Measurements from ENCODE around the gene LVRN.
"Not testable (repeated sequence)": the region's sequence is repeated elsewhere in the genome, so short reads cannot be mapped to it uniquely, and the experiment has no call there.

The LVRN gene, protein sequence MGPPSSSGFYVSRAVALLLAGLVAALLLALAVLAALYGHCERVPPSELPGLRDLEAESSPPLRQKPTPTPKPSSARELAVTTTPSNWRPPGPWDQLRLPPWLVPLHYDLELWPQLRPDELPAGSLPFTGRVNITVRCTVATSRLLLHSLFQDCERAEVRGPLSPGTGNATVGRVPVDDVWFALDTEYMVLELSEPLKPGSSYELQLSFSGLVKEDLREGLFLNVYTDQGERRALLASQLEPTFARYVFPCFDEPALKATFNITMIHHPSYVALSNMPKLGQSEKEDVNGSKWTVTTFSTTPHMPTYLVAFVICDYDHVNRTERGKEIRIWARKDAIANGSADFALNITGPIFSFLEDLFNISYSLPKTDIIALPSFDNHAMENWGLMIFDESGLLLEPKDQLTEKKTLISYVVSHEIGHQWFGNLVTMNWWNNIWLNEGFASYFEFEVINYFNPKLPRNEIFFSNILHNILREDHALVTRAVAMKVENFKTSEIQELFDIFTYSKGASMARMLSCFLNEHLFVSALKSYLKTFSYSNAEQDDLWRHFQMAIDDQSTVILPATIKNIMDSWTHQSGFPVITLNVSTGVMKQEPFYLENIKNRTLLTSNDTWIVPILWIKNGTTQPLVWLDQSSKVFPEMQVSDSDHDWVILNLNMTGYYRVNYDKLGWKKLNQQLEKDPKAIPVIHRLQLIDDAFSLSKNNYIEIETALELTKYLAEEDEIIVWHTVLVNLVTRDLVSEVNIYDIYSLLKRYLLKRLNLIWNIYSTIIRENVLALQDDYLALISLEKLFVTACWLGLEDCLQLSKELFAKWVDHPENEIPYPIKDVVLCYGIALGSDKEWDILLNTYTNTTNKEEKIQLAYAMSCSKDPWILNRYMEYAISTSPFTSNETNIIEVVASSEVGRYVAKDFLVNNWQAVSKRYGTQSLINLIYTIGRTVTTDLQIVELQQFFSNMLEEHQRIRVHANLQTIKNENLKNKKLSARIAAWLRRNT

DNA sequence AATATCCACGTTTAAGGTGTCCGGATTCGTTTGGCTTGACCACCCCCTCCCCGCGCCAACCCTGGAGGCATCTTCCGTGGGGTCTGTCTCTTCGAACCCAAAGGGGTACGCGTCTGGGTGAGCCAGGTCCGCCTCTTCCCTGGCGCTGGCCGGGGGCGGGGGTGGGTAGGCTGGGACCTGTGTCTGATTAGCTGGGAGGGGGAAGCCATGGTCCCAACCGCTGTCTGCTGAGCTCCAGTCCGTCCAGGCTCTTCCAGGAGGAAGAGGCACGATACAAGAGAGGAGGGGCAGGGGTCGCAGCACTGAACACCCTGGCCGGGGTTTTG lies at the start of gene LVRN:
Gene LVRN (plus strand): TSS at position 237 of the 326 bp plus-strand sequence. CDS start 143 bp downstream, outside the sequence.
- no peak for DNase-seq

DNA sequence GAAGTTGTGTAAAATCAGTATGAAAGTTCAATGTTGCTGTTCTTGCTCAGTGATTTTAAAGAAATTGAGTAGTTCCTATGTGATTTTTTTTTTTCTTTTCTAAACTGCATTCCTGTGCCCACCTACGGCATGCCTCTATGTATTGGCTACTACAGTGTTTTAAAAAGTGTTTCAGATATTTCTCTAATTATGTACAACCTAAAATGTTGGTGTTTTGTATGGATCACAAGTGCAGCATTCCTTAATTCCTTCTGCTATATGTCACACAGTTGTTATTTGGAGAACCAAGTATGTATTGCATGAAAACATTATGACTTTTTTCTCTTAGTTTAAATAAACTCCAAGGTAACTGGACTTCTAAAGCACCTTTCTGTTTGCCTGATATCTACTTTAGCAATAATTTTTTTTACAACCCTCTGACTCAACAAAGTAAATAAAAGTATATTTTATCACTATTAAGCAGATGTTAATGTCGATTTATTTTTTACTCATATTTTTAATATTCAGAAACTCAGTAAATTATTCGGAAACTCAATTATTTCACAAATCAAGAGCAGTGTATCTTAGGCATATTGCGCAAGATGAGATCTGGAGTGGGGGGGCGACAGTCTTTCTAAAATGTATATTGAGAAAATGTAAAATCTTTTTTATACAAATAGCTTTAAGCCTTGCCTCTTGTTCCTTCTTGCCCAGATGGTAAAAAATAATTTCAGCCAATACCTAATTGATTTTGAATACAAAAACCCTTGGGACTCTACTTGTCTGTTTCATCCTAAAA lies 48.5 kb upstream of the LVRN start:
- DNase-seq = not testable (repeated sequence)

DNA sequence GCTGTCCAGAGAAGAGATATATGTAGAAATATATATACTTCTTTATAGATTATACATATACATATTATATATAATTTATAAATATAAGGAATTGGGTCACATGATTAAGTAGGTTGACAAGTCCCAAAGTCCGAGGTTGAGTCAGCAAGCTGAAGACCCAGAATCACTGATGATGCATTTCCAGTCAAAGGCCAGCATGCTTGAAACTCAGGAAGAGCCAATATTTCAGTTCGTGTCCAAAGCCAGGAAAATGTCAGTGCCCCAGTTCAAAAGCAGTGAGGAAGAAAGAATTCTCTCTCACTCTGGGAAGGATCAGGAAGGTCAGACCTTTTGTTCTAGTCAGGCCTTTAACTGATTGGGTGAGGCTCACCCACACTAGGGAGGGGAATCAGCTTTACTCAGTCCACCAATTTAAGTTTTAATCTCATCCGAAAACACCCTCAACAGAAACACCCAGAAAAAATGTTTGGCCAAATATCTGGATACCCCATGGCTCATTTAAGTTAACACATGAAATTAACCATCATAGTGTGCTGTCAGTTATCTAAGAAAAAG lies 42.0 kb upstream of the LVRN start:
- no peak for DNase-seq

DNA sequence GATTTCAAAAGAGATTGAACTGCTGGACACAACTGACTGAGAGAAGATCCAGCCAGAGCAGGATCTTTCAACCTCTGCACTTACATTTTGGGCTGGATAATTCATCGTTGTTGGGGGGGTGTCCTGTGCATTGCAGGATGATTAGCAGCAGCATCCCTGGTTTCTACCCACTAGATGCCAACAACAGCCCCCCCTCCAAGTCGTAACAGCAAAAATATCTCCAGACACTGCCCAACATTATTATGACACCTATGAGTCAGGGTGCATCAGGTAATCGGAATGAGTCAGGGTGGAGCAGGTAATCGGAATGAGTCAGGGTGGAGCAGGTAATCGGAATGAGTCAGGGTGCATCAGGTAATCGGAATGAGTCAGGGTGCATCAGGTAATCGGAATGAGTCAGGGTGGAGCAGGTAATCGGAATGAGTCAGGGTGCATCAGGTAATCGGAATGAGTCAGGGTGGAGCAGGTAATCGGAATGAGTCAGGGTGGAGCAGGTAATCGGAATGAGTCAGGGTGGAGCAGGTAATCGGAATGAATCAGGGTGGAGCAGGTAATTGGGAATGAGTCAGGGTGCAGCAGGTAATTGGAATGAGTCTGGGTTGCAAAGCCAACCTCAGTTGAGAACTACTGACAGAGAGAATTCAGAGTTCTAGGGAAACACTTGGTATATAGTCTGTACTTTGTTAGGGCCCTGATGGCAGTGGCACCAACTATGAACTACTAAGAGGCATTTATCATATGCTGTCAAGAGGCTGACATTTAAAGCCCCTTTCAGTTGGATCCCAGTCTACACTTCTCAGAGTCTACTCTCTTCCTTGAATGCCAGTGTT lies 33.5 kb upstream of the LVRN start:
- not testable (repeated sequence) for DNase-seq

DNA sequence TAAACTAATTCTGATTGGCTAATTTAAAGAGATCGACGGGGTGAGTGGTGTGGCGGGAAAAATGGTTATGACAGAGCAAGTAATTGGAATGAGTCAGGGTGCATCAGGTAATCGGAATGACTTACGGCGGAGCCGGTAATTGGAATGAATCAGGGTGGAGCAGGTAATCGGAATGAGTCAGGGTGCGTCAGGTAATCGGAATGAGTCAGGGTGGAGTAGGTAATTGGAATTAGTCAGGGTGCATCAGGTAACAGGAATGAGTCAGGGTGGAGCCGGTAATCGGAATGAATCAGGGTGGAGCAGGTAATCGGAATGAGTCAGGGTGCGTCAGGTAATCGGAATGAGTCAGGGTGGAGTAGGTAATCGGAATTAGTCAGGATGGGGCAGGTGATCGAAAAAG lies 32.1 kb upstream of the LVRN start:
- DNase-seq = not testable (repeated sequence)

DNA sequence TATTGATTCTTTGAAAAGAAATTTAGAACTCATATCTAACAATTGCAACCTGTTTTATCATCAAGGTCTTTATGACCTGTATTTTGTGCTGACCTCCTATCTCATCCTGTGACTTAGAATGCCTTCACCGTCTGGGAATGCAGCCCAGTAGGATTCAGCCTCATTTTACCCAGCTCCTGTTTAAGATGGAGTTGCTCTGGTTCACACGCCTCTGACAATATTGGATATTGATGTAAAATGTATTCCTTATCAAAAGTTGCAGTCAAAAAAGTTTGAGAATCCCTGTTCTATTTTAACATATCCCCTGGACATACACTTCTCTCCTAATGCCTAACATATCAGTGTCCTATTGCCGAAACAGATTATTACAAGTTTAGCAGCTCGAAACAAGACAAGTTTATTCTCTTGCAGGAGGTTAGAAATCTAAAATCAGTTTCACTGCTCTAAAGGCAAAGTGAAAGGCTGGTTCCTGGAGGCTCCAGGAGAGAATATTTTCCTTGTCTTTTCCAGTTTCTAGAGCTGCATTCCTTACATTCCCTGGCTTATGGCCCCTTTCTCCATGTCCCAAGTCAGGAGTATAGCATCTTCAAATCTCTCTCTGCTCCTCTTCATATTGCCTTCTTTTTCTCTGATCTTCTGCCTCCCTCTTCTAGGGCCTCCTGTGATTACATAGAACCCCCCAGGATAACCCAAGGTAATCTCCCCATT lies 31.5 kb upstream of the LVRN start:
- no peak for DNase-seq

DNA sequence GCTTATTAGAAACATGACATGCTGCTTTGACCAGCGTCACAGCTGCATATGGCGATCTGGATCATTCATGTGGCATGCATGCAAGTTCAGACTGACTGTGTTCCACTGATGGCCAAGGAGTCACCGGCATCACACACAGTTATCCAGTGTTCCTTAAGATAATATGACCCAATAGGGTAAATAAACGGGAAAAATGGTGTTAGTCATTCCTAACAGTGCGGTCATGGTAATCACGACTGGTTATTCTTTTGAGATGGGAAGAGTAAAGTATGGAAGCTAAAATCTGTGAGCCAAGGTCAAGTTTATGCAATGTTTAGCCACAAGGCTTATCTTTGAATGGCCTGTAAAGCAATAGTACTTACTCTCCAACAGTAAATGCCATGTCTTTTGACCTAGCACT lies 29.3 kb upstream of the LVRN start:
- DNase-seq = no peak

DNA sequence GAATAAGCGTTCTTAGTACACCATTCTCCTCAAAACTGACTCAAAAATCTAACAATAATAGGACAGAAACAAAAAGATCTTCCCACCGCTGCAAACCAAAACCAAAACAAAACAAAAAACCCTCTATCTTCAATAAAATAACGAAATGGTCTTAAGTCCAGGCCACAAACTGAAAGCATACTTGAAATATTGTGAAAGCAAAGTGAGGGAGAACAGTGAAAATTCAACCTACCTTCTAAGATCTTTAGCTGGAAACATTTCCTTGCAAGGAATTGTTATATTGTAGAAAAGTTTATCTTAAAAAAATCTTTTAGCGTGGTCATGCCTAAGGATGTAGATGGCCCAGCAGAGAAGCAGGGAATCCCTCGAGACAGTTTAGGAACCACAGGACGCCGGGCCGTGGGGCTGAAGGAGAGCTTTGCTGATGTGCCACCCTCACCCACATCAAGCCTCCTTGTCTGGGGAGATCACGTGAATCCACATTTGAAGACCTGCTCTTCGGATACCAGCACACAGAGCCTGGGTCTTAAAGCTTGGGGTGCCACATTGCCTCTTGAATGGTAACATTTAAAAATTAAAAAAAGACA lies 27.8 kb upstream of the LVRN start:
- DNase-seq = no peak

DNA sequence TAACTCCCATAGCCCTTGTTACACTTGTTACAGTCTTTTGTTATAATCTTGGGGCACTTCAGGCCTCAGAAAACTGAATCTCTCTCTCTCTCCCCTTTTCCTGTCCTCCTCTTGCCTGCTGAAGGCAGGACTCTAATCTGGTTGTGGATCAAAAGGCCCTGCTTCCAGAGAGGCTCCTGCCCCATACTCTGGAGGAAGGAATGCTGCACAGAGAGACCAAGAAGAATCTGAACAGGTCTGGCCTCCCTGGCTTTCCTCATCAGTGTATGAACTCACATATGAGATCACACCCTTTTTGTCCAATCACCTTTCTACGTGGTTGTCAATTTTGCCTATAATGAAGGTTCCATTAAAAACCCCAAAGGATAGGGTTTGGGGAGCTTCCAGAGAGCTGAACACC lies 26.2 kb upstream of the LVRN start:
- DNase-seq = no peak

DNA sequence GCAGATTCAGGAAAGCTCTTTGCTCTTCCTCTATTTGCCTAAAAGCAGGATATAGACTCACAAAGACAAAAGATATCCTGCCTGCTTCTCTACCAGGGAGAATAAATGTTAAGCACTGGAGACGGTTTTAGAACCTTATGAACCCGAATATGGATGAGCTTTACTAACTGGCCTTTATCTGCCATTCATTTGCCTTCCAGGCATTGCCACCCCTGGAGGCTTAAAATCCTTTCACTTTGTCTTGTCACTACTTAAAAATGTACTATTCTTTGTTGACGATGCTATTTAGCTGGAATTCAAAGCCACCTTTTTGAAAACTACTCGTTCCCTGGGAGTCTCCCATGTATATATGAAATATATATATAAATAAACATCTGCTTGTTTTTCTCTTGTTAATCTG lies 23.2 kb upstream of the LVRN start:
- DNase-seq = no peak

DNA sequence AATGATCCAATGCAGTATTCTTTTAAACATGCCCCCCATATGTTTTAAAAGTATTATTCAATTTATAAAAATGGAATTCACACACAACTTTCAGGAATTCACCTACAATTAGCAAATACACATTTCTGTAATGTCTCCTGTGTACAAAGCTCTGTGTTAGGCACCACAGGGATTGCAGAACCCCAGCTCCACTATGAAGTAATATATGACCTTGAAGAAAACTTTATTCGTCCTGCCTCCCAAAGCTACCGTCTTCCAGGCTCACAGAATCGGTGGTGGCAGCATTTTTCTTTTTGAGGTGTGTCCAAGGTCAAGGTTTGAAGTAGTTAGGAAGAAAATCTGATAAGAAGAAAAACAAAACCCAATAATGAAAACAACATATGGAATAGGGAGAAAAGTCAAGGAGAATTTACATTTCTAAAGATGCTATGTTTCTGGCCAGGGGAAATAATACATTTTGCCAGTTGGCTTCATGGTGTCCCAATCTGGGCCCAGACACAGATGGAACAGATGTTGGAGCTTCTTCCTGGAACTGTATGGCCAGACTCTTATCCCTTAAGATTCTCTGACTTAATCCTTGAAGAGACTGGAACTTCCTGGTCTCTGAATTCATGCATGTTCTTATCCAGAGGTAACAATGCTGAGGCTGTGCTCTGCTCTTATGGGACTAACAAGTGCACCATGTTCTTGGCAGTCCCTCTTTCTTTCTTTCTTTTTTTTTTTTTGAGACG lies 22.0 kb upstream of the LVRN start:
- no peak for DNase-seq

DNA sequence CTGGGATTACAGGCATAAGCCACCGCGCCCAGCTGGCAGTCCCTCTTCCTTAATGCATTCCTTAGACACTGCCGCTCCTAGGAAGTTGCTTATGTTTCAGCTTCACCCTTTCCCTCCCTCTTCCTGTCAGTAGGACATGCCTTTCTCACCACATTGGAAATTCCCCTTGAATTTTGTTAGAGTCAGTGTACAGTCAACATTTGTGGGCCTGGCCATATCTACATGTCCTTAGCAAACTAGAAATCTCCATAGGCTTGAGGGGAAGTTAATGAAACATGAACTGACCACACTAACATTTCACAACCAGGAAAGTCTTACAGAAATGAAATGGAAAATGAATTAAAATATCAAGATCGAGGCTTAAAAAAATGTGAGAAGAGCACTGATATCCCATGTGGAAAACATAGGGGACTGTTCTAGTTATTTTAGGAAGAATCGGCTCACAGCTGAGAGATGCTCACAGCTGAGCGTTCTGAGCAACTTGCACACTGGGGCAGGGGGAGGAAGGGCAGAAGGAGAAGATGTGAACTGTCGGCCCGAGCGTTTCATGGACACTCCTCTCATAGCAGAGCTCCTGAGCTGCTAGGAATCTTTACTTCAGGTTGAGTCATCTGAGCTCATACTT lies 21.1 kb upstream of the LVRN start:
- DNase-seq = no peak

DNA sequence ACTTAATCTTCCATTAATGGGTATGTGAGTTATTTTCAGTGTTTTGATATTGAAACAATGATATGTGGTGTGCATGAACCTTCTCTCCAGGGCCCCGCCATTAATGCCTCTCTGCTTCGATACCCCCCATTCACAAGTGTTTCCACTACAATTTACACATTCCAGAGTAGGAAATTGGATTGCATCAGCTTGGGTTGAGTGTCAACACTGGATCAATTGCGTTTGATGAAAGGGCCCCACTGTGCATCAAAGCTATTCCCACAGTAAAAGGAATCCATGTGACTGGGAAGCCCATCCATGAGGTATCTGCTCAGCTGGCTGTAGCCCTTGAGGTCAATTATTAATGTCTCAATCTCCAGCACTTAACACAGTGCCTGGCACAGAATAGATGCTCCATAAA lies 17.8 kb upstream of the LVRN start:
- no peak for DNase-seq

DNA sequence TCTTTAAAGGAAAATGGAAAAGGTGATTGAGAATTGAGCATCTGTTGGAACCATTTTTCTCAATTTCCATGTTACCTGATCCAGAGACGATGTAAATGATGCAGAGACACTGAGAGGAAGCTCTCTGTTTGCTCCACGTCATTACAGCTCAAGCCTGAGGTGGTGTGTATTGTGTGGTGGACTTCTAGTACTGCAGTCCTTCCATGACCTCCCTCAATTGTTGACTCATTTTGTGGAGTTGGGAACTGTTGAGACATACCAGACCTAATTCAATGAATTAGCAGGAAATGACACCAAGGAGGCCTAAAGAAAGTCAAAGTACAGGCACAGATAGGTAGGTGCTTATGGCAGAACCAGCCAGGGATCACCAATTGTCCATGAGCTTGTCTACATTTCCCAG lies 15.6 kb upstream of the LVRN start:
- no peak for DNase-seq

DNA sequence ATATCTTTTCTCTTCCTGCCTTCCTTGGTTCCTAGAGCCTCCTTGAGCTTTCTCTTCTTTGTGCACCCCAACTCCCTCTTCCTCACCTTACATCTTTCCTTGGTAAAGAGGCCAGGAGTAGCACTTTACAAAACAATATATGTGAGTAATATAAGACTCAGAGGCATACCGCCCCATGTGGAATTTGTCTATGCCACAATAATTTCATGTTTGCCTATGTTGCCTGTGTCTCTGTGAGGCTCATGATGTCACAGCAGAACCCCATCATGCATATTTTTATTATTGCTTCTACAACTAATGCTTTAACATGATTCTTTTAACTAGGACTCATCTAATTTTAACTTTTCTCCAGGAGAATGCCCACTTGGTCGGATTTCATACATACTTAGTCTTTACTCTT lies 15.0 kb upstream of the LVRN start:
- no peak for DNase-seq

DNA sequence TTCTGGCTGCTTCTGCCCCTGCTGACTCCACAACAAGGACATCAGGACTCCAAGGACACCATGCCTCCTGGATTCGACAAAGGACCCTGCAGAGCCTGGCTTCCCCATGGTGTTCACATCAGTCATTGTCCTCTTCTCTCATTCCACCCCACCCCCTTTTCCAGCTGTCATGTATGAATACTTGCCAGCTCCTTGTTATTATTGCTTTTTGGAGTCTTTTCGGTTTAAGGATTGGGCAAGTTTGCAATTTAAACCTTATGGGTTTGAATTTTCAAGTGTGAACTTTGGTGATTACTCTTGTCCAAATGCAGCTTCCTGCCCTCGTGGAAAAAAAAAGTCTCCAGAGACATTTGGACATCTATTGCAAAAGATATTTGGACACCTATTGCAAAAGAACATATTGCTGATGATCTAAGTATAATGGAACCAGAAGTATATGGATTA lies 14.2 kb upstream of the LVRN start:
- no peak for DNase-seq

DNA sequence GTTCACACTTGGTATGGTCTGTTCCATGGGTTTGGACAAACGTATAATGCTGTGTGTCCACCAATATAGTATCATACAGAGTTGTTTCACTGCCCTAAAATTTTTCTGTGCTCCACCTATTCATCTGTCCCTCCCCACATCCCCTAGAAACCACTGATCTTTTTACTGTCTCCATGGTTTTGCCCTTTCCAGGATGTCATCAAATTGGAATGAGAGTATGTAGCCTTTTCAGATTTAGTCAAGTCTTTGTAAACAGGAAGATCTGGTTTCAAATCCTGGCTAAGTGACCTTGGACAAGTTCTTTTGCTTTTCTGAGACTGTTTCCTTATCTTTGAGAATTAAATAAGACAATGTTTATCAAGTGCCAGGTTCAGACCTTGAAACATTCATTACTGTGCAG lies 13.2 kb upstream of the LVRN start:
- no peak for DNase-seq

DNA sequence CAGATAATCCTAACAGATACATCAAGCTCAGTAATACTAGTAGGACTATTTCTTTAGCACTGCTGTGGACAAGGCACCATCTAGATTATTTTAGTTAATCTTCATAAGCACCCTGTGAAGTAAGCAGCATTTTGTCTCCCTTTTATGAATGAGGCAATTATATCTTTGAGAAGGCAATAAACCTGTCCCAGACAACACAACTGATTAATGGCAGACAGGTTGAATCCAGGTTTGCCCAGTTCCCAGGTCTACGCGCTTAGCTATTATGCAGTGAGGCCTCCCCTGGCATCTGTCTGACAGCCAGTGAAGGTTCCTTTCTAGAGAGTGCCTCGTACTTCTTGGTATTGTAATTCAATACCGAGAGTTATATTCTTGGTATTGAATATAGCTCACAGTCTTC lies 9.7 kb upstream of the LVRN start:
- no peak for DNase-seq

DNA sequence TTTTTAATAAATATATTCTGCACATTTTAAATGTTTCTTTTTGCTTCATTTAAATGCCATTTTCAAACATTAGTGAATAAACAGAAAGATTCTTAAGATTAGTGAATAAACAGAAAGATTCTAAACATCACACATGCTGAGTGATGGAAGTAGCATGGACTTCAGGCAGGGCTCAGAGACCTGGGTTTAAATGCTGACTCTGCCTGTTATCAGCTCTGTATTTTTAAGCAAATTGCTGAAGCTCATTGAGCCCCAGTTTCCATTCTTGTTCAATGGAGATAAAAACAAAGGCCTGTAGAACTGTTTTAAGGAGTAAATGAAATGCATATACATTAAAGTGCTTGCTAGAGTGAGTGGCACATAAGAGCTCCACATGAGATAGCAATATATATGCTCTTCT lies 8.1 kb upstream of the LVRN start:
- DNase-seq = no peak

DNA sequence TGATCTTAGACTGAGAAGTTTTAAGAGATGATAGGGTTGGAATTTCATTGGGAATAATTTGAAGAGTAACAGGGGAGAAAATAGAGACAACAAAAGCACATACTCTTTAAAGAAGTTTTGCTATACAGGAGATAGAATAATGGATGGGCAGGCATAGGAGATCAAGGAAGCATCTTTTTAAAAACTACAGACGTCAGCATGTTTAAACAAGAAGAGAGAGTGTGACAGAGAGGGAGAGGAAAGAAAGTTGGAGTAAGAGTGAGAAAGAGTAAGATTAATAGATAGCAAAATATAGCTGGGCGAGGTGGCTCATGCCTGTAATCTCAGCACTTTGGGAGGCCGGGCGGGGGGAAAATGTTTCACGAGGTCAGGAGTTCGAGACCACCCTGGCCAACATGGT lies 5.3 kb upstream of the LVRN start:
- no peak for DNase-seq
